Stimulated activated CD4-positive, alpha-beta T cell treated with anti-CD3 and anti-CD28 coated beads, Interleukin-12 subunit alpha, Interleukin-12 subunit beta, amount 100 ng/mL, for 24 hours (primary cell): ENCODE results near the gene AK8.

ENCODE experiments used
- DNase-seq, 2 experiments: peaks; one replicate each; pipeline ENCODE4 v3.0.0-alpha.2; 2020; ENCODE audit warnings: low read depth in 2 of 2

The AK8 gene

GRCh38 chr9:132798817-132799790 lies 79.0 kb downstream of the AK8 start:
- no peak for DNase-seq

- no peak for DNase-seq
These were observed 80.0 kb downstream of the AK8 start for GRCh38 chr9:132797861-132798659.

- no peak for DNase-seq
These were observed 82.4 kb downstream of the AK8 start for GRCh38 chr9:132795511-132796303.

DNA sequence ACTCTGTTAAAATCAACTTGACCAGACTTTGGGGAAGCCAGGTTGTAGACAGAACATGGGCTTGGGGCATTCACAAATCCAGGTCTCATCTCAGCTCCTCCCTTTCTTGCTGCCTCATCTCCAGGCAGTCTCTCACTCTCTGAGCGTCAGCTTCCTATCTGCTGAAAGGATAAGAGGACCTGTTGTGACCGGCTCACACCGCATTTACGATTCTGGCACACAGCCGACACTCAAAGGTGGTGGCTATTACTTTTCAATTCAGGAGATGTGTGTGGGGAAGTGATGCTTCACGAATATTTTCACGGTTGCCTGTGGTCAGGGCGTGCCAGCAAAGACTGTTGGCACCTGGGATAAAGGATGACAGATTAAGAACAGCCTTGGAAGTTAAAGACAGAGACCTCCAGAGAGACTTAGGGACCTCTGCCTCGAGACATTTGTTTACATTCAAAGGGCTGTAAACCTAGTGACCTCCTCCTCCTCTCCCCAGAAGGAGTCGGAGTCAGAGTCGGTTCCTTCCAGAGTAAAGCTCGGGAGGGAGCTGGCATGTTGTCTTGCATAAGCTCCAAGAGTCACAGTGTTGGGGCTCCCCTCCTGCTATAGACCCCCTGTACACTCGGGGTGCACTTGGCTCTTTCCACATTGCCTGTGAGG lies 83.2 kb downstream of the AK8 start:
- DNase-seq, result no peak

- no peak for DNase-seq
These were observed 84.2 kb downstream of the AK8 start for GRCh38 chr9:132793606-132794580.

- no peak for DNase-seq
These were observed 85.5 kb downstream of the AK8 start for GRCh38 chr9:132792547-132792946.

GRCh38 chr9:132791699-132792240 lies 86.3 kb downstream of the AK8 start:
- no peak for DNase-seq

GRCh38 chr9:132789719-132790118 lies 88.4 kb downstream of the AK8 start:
- DNase-seq, result no peak

DNA sequence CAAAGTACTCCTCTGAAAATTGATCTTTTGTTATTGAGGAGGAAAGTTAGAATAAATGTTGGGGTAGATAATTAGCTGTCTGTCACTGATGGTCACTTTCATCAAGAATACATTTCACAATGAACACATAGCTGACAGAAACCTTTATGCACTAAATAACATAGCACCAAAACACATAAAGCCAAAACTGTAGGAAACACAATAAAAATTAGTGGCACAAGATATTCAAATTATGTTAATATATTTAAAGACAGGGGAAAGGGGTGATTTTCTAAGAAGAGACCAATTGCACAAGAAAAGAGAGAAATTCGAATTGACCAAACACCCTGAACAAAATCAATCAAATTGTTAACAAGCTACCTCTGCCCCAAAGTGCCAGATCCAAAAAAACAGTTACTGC lies 89.7 kb downstream of the AK8 start:
- DNase-seq, result no peak

GRCh38 chr9:132787748-132788159 lies 90.3 kb downstream of the AK8 start:
- no peak for DNase-seq

DNA sequence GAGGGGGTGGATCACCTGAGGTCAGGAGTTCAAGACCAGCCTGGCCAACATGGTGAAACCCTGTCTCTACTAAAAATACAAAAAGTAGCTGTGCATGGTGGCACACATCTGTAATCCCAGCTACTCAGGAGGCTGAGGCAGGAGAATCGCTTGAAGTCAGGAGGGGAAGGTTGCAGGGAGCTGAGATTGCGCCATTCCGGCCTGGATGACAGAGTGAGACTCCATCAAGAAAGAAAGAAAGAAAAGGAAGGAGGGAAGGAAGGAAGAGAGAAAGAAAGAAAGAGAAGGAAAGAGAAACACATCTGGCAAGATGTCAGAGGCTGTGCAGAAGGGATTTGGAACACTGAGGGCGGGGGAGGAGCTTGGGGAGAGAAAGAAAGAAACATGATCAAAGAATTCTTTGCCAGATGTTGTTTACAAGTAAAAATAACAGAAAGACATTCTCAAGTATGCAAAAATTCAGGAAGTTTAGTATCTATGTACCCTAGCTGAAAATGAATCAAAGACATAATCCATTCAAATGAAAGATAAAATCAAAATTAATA lies 93.7 kb downstream of the AK8 start:
- DNase-seq, result no peak

GRCh38 chr9:132783006-132783405 lies 95.1 kb downstream of the AK8 start:
- DNase-seq, result no peak

DNA sequence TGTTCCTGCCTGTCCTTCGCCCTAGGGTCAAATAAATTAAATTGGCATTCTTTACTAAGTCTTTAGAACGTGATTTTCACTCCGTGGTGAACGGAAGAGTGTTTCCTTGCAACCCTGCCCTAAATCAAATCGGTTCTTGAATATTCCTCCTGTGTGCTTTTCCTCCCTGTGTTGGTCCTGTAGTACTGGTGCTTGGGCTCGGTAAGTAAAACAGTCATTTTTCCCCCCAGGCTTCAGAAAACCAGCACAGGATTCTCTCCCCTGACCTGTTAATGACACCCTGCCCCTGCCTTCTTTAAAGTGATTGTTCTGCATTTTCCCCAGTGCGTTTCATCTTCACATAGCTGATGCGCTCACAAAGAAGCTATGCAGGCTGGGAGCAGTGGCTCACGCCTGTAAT lies 96.0 kb downstream of the AK8 start:
- DNase-seq, result no peak

DNA sequence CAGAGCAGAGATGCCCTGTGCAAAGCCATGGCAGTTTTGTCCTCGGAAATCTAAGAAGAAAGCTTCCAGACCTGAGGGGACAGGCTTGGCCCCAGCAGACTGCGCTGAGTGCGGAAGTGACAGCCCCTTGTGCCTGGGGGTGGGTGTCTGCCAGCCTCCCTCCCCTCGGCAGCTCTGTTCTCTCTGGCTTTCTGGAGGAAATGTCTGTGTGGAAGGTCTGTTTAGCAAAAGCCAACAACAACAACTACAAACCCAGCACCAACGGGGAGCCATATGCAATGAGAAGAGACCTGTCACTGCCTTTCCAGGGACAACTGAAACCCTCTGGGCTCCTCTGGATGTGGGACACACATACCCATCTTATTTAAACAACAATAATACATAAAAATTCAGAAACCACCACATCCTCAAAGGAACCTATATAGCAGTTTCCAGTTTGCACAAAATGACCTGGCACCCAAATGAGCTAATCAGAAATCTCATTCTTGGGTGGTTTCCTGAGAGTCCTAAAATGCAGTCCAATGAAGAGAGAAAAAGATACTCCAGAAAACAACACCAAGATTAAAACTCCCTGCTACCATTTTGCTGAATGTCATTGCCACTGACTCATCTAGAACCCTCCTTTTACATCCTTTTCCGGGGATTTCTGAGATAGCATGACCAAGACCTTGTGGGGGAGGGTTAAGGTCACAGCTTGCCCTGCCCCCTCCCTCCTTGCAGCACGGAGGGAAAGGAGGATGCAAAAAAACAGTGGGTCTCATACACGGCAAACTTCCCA lies 97.7 kb downstream of the AK8 start:
- no peak for DNase-seq

DNA sequence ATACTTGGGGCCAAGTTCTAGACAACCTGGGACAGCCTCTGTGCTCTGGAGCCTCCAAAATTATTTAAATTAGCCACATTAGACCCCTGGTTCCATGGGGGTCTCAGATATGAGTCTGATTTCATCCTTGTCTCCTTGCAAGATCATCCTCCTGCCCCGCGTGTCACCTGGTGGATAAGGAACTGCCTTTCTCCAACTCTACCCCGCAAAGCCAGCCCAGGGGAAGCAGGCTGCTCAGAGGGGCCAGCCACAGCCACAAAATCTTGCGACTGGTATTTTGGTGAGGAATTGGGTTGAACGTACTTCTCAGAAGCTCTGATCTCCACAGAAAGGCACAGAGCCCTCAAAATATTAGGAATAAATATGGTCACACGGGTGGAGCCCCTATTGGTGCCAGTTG lies 101.2 kb downstream of the AK8 start:
- no peak for DNase-seq

GRCh38 chr9:132776268-132776667 lies 101.8 kb downstream of the AK8 start:
- no peak for DNase-seq

GRCh38 chr9:132775720-132776119 lies 102.4 kb downstream of the AK8 start:
- DNase-seq, result no peak

DNA sequence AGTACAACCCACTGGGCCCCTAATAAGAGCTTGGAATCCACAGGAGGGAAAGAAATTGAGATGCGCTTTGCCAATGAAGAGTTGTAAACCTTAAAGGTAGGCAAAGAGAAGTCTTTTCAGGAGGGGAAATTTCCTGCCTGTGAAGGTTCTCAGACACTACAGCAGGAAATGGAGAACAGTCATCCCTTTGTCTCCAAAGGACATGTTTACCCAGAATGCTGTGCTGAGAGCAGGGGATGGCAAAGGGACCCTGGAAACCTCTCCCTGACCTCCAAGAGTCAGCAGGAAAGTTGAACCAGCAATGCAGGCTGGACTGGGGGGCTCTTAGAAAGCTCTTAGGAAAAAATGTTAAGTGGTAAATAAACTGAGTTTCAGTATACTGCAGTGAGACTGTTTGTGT lies 103.2 kb downstream of the AK8 start:
- DNase-seq, result no peak
